Gastroesophageal sphincter (tissue), 4 donors: ENCODE results near the gene CRIP3. TPM values are rescaled to one million over a fixed set of nuclear protein-coding genes. Genes with fewer than 3 reads are reported as not detected.
A peak's percentile ranks its signal among the peaks of the same experiment; 100 is the strongest.

Source experiments
- ATAC-seq: fragments of 150-250 bp; one replicate; pipeline ENCODE4 v1.9.1; 2016; ENCODE audit warnings: mild to moderate bottlenecking, moderate library complexity
- H3K27ac ChIP-seq, 4 donors: fragments of 200-600 bp; sonication (generic) in 3 of 4; 1 replicate in 3 of 4; 2 replicates in 1 of 4; pipeline ENCODE4 v1.5.1; 2016 to 2019
- H3K27me3 ChIP-seq: fragments of 200-600 bp; sonication (generic); one replicate; pipeline ENCODE4 v1.5.1; 2019
- H3K36me3 ChIP-seq, 2 donors: fragments of 200-600 bp; sonication (generic); one replicate each; pipeline ENCODE4 v1.5.1; 2019; ENCODE audit warnings: control low read depth in 1 of 2
- H3K4me1 ChIP-seq, 3 donors: fragments of 200-600 bp; sonication (generic); 1 replicate in 2 of 3; 2 replicates in 1 of 3; pipeline ENCODE4 v1.5.1; 2016 to 2019; ENCODE audit warnings: control low read depth in 2 of 3
- H3K4me3 ChIP-seq, 2 donors: fragments of 200-600 bp; sonication (generic); one replicate each; pipeline ENCODE4 v1.5.1; 2019; ENCODE audit warnings: mild to moderate bottlenecking in 1 of 2, moderate library complexity in 1 of 2
- H3K9me3 ChIP-seq, 3 donors: fragments of 200-600 bp; sonication (generic); one replicate each; pipeline ENCODE4 v1.5.1; 2017 to 2019; ENCODE audit warnings: control low read depth in 2 of 3
- EP300 ChIP-seq: sonication (generic); formaldehyde crosslinking; IDR thresholded peaks from one replicate; pipeline ENCODE4 v1.6.1; 2017; ENCODE audit warnings: antibody characterized with exemption, mild to moderate bottlenecking
- POLR2A ChIP-seq, 2 donors: fragments of 450-650 bp; IDR thresholded peaks; one replicate each; pipeline ENCODE4 v1.6.1; 2017; ENCODE audit warnings: antibody characterized with exemption in 2 of 2, mild to moderate bottlenecking in 2 of 2, moderate library complexity in 1 of 2
- POLR2AphosphoS5 ChIP-seq: sonication (generic); formaldehyde crosslinking; IDR thresholded peaks from one replicate; pipeline ENCODE4 v1.6.1; 2017; ENCODE audit warnings: antibody characterized with exemption
- WGBS, 2 donors: methylation state at CpG; one replicate each; pipeline ENCODE4 v1.1.5; 2018; ENCODE audit warnings: low coverage in 1 of 2; 5-methylcytosine and 5-hydroxymethylcytosine counted together
- total RNA-seq, 4 donors: library from RNA; depleted of rRNA; stranded (reverse); fragments of >200 nt; gene quantifications; one replicate each; pipeline ENCODE4 v1.1.0, GENCODE V29; 2016
- TF ChIP-seq, protein P1 (sequence below), 4 experiments: fragments of 200-600 bp in 2 of 4; fragments of 450-650 bp in 2 of 4; sonication (generic) in 1 of 4; IDR thresholded peaks; one replicate each; pipeline ENCODE4 v1.5.1; 2017 to 2019; ENCODE audit warnings: antibody characterized with exemption in 4 of 4, mild to moderate bottlenecking in 2 of 4, moderate library complexity in 2 of 4

Gene CRIP3
- total RNA-seq, 4 donors from 2014 or later, result not detected

DNA sequence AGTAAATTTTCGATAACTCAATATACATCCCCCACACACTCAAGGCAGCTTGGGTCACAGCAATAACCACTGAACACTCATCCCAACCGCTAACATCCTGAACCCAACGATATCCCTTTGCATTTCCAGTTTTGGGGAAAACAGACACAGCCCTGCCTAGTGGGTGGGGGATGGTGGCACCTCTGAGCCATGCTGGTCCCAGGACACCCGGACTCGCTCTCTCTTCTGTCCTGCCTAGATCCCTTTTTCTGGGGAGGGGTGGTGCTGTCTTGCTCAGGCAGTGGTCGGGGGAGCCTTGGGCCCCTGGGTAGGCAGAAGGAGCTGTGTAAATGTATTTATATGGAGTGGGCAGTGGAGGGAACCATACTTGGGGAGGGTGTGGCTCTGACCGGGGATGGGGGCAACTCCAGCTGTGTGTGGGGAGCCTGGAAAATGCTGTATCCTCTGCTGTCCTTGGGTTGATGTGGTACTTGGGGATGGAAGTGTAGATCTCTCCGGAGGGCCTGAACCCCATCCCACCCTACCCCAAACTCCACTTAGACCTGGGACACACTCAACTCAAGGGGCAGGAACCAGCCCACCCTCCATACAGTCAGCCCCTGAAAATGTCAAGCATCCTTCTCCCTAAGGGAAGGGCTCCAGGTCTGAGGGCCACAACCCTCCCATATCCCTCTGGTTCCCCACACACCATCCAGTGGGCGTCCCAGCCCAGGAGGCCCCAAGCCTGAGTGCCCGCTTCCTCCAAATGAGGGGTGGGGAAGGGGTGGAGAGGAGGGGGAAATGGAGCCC, 34.3 kb downstream of the CRIP3 start:
- no peaks in the 10 kb centered on the region for H3K36me3 ChIP-seq
- peak overlapping the region in 1 of 2 donors; percentile 58 for H3K4me3 ChIP-seq
- TF ChIP-seq EP300 (no peak), POLR2A (IDR thresholded peaks at IDR 0.05) (no peak), POLR2AphosphoS5 (no peak)
- TF ChIP-seq, protein P1, sequence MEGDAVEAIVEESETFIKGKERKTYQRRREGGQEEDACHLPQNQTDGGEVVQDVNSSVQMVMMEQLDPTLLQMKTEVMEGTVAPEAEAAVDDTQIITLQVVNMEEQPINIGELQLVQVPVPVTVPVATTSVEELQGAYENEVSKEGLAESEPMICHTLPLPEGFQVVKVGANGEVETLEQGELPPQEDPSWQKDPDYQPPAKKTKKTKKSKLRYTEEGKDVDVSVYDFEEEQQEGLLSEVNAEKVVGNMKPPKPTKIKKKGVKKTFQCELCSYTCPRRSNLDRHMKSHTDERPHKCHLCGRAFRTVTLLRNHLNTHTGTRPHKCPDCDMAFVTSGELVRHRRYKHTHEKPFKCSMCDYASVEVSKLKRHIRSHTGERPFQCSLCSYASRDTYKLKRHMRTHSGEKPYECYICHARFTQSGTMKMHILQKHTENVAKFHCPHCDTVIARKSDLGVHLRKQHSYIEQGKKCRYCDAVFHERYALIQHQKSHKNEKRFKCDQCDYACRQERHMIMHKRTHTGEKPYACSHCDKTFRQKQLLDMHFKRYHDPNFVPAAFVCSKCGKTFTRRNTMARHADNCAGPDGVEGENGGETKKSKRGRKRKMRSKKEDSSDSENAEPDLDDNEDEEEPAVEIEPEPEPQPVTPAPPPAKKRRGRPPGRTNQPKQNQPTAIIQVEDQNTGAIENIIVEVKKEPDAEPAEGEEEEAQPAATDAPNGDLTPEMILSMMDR (IDR thresholded peaks at IDR 0.05), result no peak
- 90 to 91% methylated on average over 4 to 5 of the region's 10 CpGs for WGBS, 2 donors
- H3K9me3 ChIP-seq, result no peaks in the 10 kb centered on the region
- H3K27ac ChIP-seq, result peak overlapping the region in 1 of 4 donors; percentile 51
- H3K4me1 ChIP-seq, result peaks cover 0 to 50% (median 21%) of the 10 kb centered on the region in 3 donors
- no peak for ATAC-seq
- peaks cover 28% of the 10 kb centered on the region for H3K27me3 ChIP-seq

DNA sequence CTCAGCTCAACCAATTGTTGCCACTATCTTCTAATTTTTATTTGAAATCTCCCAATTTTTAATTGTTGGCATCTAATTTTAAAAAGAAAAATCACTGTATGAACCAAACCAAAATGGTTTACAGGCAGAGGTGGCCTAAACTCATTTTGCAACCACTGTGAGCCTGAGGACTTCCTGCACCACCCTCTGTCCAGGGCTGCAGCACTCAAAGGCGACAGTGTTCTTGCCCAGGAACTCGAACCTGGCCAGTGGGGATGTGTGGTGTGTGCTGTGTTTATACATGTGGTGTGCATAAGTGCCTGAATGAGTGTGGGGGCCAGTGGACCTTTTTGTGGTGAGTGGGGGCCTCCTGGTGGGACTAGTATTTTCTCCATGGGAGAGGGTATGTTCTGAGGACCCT, 34.9 kb downstream of the CRIP3 start:
- H3K36me3 ChIP-seq, result no peaks in the 10 kb centered on the region
- peaks cover 28% of the 10 kb centered on the region for H3K27me3 ChIP-seq
- TF ChIP-seq POLR2AphosphoS5 (no peak), EP300 (no peak), POLR2A (IDR thresholded peaks at IDR 0.05) (no peak)
- TF ChIP-seq, protein P1 (IDR thresholded peaks at IDR 0.05), result no peak
- H3K9me3 ChIP-seq, result no peaks in the 10 kb centered on the region
- H3K4me3 ChIP-seq, result no peak overlapping the region
- ATAC-seq, result no peak
- no peak overlapping the region for H3K27ac ChIP-seq
- peaks cover 0 to 54% (median 27%) of the 10 kb centered on the region in 3 donors for H3K4me1 ChIP-seq
- 72 to 93% methylated on average over 2 of the region's 2 CpGs for WGBS, 2 donors

DNA sequence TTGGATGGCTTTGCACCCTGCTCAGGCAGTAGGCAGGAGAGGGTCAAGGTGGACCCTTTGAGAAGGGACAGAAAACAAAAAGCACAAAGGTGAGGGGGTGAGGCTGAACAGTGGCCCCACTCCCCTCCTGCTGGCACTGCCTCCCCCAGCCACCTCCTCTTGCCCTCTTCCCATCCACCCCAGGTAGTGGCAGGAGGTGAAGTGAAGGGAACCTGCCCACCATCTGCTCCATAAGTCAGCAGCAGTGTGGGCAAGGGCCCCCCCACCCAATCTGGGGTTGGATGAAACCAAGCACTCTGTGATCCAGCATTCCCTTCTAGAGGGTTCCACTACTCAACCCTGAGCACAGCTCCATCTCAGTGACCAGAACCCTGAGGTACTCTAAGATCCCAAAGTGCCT, 36.7 kb downstream of the CRIP3 start:
- Histone ChIP-seq H3K27me3 (peaks cover 28% of the 10 kb centered on the region), H3K27ac (no peak overlapping the region), H3K4me3 (no peak overlapping the region), H3K4me1 (peaks cover 0 to 56% (median 27%) of the 10 kb centered on the region in 3 donors), H3K36me3 (no peaks in the 10 kb centered on the region), H3K9me3 (no peaks in the 10 kb centered on the region)
- TF ChIP-seq EP300, result no peak
- no peak for TF ChIP-seq POLR2AphosphoS5
- TF ChIP-seq POLR2A (IDR thresholded peaks at IDR 0.05), result no peak
- TF ChIP-seq, protein P1 (IDR thresholded peaks at IDR 0.05), result no peak
- no peak for ATAC-seq

DNA sequence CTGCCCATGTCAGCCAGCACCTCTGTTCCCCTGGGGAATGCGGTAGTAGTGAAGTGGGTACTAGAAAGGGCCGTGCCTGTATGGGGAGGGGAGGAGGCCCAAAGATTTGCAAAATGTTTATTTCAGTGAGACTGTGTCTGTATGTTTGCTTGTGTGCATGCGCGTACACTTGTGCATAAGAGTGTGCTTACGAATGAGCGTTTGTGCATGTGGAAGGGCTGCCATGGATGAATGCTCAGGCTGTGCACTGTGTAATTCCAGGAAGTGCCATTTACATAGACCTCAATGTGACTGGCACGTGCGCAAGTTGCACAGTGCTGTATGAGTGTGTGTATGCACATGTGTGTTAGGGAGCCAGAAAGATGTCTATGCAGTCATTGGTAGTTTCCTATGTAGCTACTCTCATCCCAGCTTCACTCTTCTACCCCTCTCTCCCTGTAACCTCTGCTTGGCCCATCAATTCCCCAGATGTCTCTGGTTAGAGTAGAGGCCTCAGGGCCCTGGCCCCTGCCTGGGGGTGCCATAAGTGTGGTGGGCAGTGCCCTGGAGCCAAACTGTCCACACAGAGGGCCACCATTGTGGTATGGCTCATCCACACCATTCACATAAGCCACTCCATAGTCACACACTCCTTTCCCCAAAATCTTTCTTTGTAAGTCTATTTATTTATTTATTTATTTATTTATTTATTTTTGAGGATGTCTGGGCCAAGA, 37.4 kb downstream of the CRIP3 start:
- H3K9me3 ChIP-seq, result no peaks in the 10 kb centered on the region
- no peak for ATAC-seq
- H3K4me3 ChIP-seq, result no peak overlapping the region
- peaks cover 26% of the 10 kb centered on the region for H3K27me3 ChIP-seq
- peak overlapping the region in 2 of 4 donors; percentile 79 to 80 for H3K27ac ChIP-seq
- TF ChIP-seq POLR2AphosphoS5 (no peak), EP300 (no peak), POLR2A (IDR thresholded peaks at IDR 0.05) (no peak)
- TF ChIP-seq, protein P1 (IDR thresholded peaks at IDR 0.05), result no peak
- 85 to 90% methylated on average over 2 to 5 of the region's 8 CpGs for WGBS, 2 donors
- no peaks in the 10 kb centered on the region for H3K36me3 ChIP-seq
- H3K4me1 ChIP-seq, result peaks cover 0 to 53% (median 27%) of the 10 kb centered on the region in 3 donors
